Psoas muscle (tissue), 8 donors: ENCODE data around the gene MYO10. TPM values are rescaled to one million over a fixed set of nuclear protein-coding genes. Genes with fewer than 3 reads are reported as not detected.

Experiments used
- ATAC-seq, 4 donors: fragments of 200-7000 bp; cut with Tn5 transposase; one replicate each; pipeline ENCODE4 v1.9.1; 2020; ENCODE audit warnings: moderate library complexity in 3 of 4, mild to moderate bottlenecking in 2 of 4
- DNase-seq, 2 donors: peaks; one replicate each; pipeline ENCODE4 v3.0.0-alpha.2; 2020
- H3K27ac ChIP-seq: fragments of 200-600 bp; one replicate; pipeline ENCODE4 v1.8.0; 2022
- H3K27me3 ChIP-seq, 3 donors: fragments of 200-600 bp in 1 of 3; one replicate each; pipeline versions ENCODE4 v1.6.1 to v1.8.0; 2013 to 2022; ENCODE audit warnings: low read length in 2 of 3, mild to moderate bottlenecking in 2 of 3, moderate library complexity in 1 of 3; ENCODE audit not compliant: insufficient read depth in 3 of 3
- H3K36me3 ChIP-seq, 2 donors: fragments of 200-600 bp in 1 of 2; one replicate each; pipeline versions ENCODE4 v1.6.1 to v1.8.0; 2013 to 2022; ENCODE audit warnings: low read depth in 1 of 2, mild to moderate bottlenecking in 1 of 2, moderate library complexity in 1 of 2; ENCODE audit not compliant: insufficient read depth in 1 of 2
- H3K4me1 ChIP-seq: fragments of 200-600 bp; one replicate; pipeline ENCODE4 v1.8.0; 2022
- H3K4me3 ChIP-seq: fragments of 200-600 bp; one replicate; pipeline ENCODE4 v1.8.0; 2022; ENCODE audit warnings: mild to moderate bottlenecking
- H3K9me3 ChIP-seq: fragments of 200-600 bp; one replicate; pipeline ENCODE4 v1.8.0; 2022
- CTCF ChIP-seq: fragments of 200-600 bp; IDR thresholded peaks from one replicate; pipeline ENCODE4 v1.8.0; 2022; ENCODE audit warnings: antibody characterized with exemption
- WGBS, 3 donors: extraction: QIAGEN DNeasy Blood & Tissue Kit; methylation state at CpG; one replicate each; pipeline versions ENCODE4 v1.1.6 to v1.1.7; 2013; 5-methylcytosine and 5-hydroxymethylcytosine counted together
- intact Hi-C, 2 donors: fragments of 100-400 bp; cut with DNase I; formaldehyde crosslinking; loops; one replicate each; pipeline versions ENCODE4 v1.11.0 to v1.14.2; 2022
- polyA plus RNA-seq, 3 donors: library from polyadenylated mRNA; stranded (reverse); fragments of 200-250 nt; gene quantifications; one replicate each; pipeline ENCODE4 v1.2.3, GENCODE V29; 2013
- total RNA-seq, 4 donors: library from RNA; stranded (reverse); fragmentation: NEBNext Ultra II Directional in 2 of 4; extraction: Animal tissue kit (Norgen Biotek cat#: 25700) in 2 of 4; gene quantifications; one replicate each; pipeline versions ENCODE4 v1.2.1 to v1.2.4, GENCODE V29; 2021 to 2023
- donor health status: healthy with polysubstance abuse.
- donor health status: DM: no; HTN: no; CAD: no; lungs with moderate emphysema.
- donor health status: Bipolar disorder and iron deficiency.
- donor health status: healthy.
- donor health status: DM: yes; HTN: yes; CAD: no.
- donor health status: DM: no; HTN: no; CAD: no.
- donor health status: DM: no; HTN: no; CAD: no.
- donor health status: DM: yes; HTN: yes; CAD: no.

MYO10 gene
- total and polyA plus RNA-seq, 7 donors: 1.8 to 10.9 (median 10.0) TPM

- H3K36me3 ChIP-seq: peaks cover 0 to 14% of the 10 kb centered on the region in 2 donors
These were observed 240.3 kb downstream of the MYO10 start for GRCh38 chr5:16695779-16696178.

GRCh38 chr5:16693879-16694278 lies 242.2 kb downstream of the MYO10 start:
- no peak for TF ChIP-seq CTCF
- 50 to 64% (median 63%) methylated on average over 2 of the region's 2 CpGs for WGBS, 3 donors
- peaks cover 0 to 14% of the 10 kb centered on the region in 2 donors for H3K36me3 ChIP-seq
- H3K9me3 ChIP-seq: no peaks in the 10 kb centered on the region
- no peaks in the 10 kb centered on the region for H3K4me1 ChIP-seq
- no peak overlapping the region for H3K4me3 ChIP-seq
- DNase-seq (no peak), ATAC-seq (no peak)
- intact Hi-C loops: no loop called here
- H3K27ac ChIP-seq: no peak overlapping the region
- H3K27me3 ChIP-seq: no peaks in the 10 kb centered on the region

More at GRCh38 chr5:16695779-16696178, 240.3 kb downstream of the MYO10 start:
- H3K4me1 ChIP-seq: no peaks in the 10 kb centered on the region
- no peaks in the 10 kb centered on the region for H3K27me3 ChIP-seq
- DNase-seq: no peak
- H3K9me3 ChIP-seq: no peaks in the 10 kb centered on the region
- H3K27ac ChIP-seq: no peak overlapping the region
- intact Hi-C loops: no loop called here
- no peak for ATAC-seq
- WGBS, 3 donors: 56 to 78% (median 58%) methylated on average over 4 of the region's 4 CpGs
- H3K4me3 ChIP-seq: no peak overlapping the region
- TF ChIP-seq CTCF: no peak

GRCh38 chr5:16691731-16692130 lies 244.4 kb downstream of the MYO10 start:
- WGBS, 3 donors: 89 to 91% (median 91%) methylated on average over 3 of the region's 3 CpGs
- intact Hi-C loops: no loop called here

GRCh38 chr5:16690243-16690852 lies 245.7 kb downstream of the MYO10 start:
- no peaks in the 10 kb centered on the region for H3K27me3 ChIP-seq
- no peaks in the 10 kb centered on the region for H3K9me3 ChIP-seq
- ATAC-seq: peak in 1 of 4 donors; percentile 58
- no peak overlapping the region for H3K4me3 ChIP-seq
- H3K27ac ChIP-seq: no peak overlapping the region
- peak; percentile 36 for TF ChIP-seq CTCF
- no peak for DNase-seq
- WGBS, 3 donors: 72 to 82% (median 81%) methylated on average over 7 of the region's 7 CpGs
- no peaks in the 10 kb centered on the region for H3K4me1 ChIP-seq
- intact Hi-C loops: no loop called here
- H3K36me3 ChIP-seq: peaks cover 0 to 17% of the 10 kb centered on the region in 2 donors

More at GRCh38 chr5:16691731-16692130, 244.4 kb downstream of the MYO10 start:
- H3K4me3 ChIP-seq: no peak overlapping the region
- H3K36me3 ChIP-seq: peaks cover 0 to 19% of the 10 kb centered on the region in 2 donors
- H3K27me3 ChIP-seq: no peaks in the 10 kb centered on the region
- ATAC-seq (no peak), DNase-seq (no peak)
- no peaks in the 10 kb centered on the region for H3K9me3 ChIP-seq
- no peak overlapping the region for H3K27ac ChIP-seq
- TF ChIP-seq CTCF: no peak
- H3K4me1 ChIP-seq: no peaks in the 10 kb centered on the region

GRCh38 chr5:16687898-16688297 lies 248.2 kb downstream of the MYO10 start:
- WGBS, 3 donors: 18 to 36% (median 18%) methylated on average over 2 of the region's 2 CpGs

More at GRCh38 chr5:16687898-16688297, 248.2 kb downstream of the MYO10 start:
- no peaks in the 10 kb centered on the region for H3K9me3 ChIP-seq
- no peak overlapping the region for H3K4me3 ChIP-seq
- H3K4me1 ChIP-seq: no peaks in the 10 kb centered on the region
- no peak for TF ChIP-seq CTCF
- ATAC-seq (no peak), DNase-seq (no peak)
- peaks cover 0 to 37% of the 10 kb centered on the region in 2 donors for H3K36me3 ChIP-seq
- intact Hi-C loops: loop anchor here in 1 of 2 donors (5.0 kb wide), 1 partner anchor 504 kb away; no protein-coding TSS in a partner anchor
- H3K27ac ChIP-seq: no peak overlapping the region
- H3K27me3 ChIP-seq: no peaks in the 10 kb centered on the region
